A673 (cell line): ENCODE results near the gene AAR2.

Experiments used
- CTCF ChIP-seq: fragments of 300-800, 200-600 bp; sonication (generic); conservative IDR thresholded peaks from 2 replicates; pipeline ENCODE4 v1.5.1; 2017; ENCODE audit warnings: low read depth, mild to moderate bottlenecking, antibody characterized with exemption, low read length, moderate library complexity, mixed read lengths
- EZH2 ChIP-seq: fragments of 200-600 bp; sonication (generic); IDR thresholded peaks from 2 replicates; pipeline ENCODE4 v1.6.1; 2017; ENCODE audit warnings: borderline replicate concordance, low read depth, mild to moderate bottlenecking, mixed read lengths, antibody characterized with exemption, low read length; ENCODE audit not compliant: poor library complexity, severe bottlenecking

GRCh38 chr20:36201198-36201597, 35.1 kb upstream of the AAR2 start:
- TF ChIP-seq CTCF (no peak), EZH2 (no peak)
